WERI-Rb-1 (cell line): Measurements from ENCODE around the gene IPMK.

ENCODE experiments used
- DNase-seq: peaks from one replicate; pipeline ENCODE4 v3.0.0-alpha.2; 2020
- H3K27ac ChIP-seq: fragments of 250-450 bp; sonication (Bioruptor Pico); 2 replicates; pipeline ENCODE4 v1.5.1; 2020; ENCODE audit warnings: mild to moderate bottlenecking, moderate library complexity
- H3K27me3 ChIP-seq: fragments of 250-450 bp; sonication (Bioruptor Pico); 2 replicates; pipeline ENCODE4 v1.5.1; 2021; ENCODE audit warnings: mild to moderate bottlenecking, low read depth, moderate library complexity; ENCODE audit not compliant: insufficient read depth, severe bottlenecking
- H3K36me3 ChIP-seq: fragments of 250-450 bp; sonication (Bioruptor Pico); 2 replicates; pipeline ENCODE4 v1.5.1; 2020; ENCODE audit warnings: mild to moderate bottlenecking, moderate library complexity
- H3K4me3 ChIP-seq: 2 replicates; pipeline ENCODE4 v1.5.1; 2011; ENCODE audit warnings: low read depth, mild to moderate bottlenecking, control low read depth, low read length
- H3K9me3 ChIP-seq: fragments of 250-450 bp; sonication (Bioruptor Pico); 2 replicates; pipeline ENCODE4 v1.5.1; 2021; ENCODE audit warnings: mild to moderate bottlenecking, moderate library complexity; ENCODE audit not compliant: severe bottlenecking
- CTCF ChIP-seq: IDR thresholded peaks from 2 replicates; pipeline ENCODE4 v1.5.1; 2011; ENCODE audit warnings: low read depth, mild to moderate bottlenecking, control low read depth, inconsistent platforms, low read length

IPMK gene

GRCh38 chr10:58225654-58226053, 42.0 kb downstream of the IPMK start:
- TF ChIP-seq CTCF: no peak
- no peak overlapping the region for H3K4me3 ChIP-seq
- no peak for DNase-seq
- no peaks in the 10 kb centered on the region for H3K9me3 ChIP-seq
- no peak overlapping the region for H3K27ac ChIP-seq
- peaks cover 8% of the 10 kb centered on the region for H3K36me3 ChIP-seq
- no peaks in the 10 kb centered on the region for H3K27me3 ChIP-seq

- Histone ChIP-seq H3K9me3 (no peaks in the 10 kb centered on the region), H3K4me3 (no peak overlapping the region), H3K36me3 (peaks cover 3% of the 10 kb centered on the region), H3K27ac (no peak overlapping the region), H3K27me3 (no peaks in the 10 kb centered on the region)
- DNase-seq: no peak
- no peak for TF ChIP-seq CTCF
Measured at GRCh38 chr10:58220769-58221451, 46.8 kb downstream of the IPMK start.

- Histone ChIP-seq H3K27ac (no peak overlapping the region), H3K27me3 (no peaks in the 10 kb centered on the region), H3K36me3 (peaks cover 3% of the 10 kb centered on the region), H3K9me3 (no peaks in the 10 kb centered on the region), H3K4me3 (no peak overlapping the region)
- no peak for DNase-seq
- no peak for TF ChIP-seq CTCF
Measured at GRCh38 chr10:58219875-58220274, 47.8 kb downstream of the IPMK start.

GRCh38 chr10:58217612-58218011, 50.1 kb downstream of the IPMK start:
- no peaks in the 10 kb centered on the region for H3K9me3 ChIP-seq
- no peaks in the 10 kb centered on the region for H3K36me3 ChIP-seq
- DNase-seq: no peak
- TF ChIP-seq CTCF: no peak
- H3K27me3 ChIP-seq: no peaks in the 10 kb centered on the region
- no peak overlapping the region for H3K27ac ChIP-seq
- H3K4me3 ChIP-seq: no peak overlapping the region

- H3K9me3 ChIP-seq: no peaks in the 10 kb centered on the region
- no peaks in the 10 kb centered on the region for H3K36me3 ChIP-seq
- TF ChIP-seq CTCF: no peak
- no peak overlapping the region for H3K27ac ChIP-seq
- no peak for DNase-seq
- H3K4me3 ChIP-seq: no peak overlapping the region
- no peaks in the 10 kb centered on the region for H3K27me3 ChIP-seq
Measured at GRCh38 chr10:58212622-58213021, 55.1 kb downstream of the IPMK start.

GRCh38 chr10:58210160-58210559, 57.5 kb downstream of the IPMK start:
- Histone ChIP-seq H3K9me3 (no peaks in the 10 kb centered on the region), H3K4me3 (no peak overlapping the region), H3K27ac (no peak overlapping the region), H3K27me3 (no peaks in the 10 kb centered on the region), H3K36me3 (no peaks in the 10 kb centered on the region)
- no peak for TF ChIP-seq CTCF
- DNase-seq: no peak
